ENCODE results near the gene KCNJ14. TPM values are rescaled to one million over a fixed set of nuclear protein-coding genes. Genes with fewer than 3 reads are reported as not detected.

Gene KCNJ14
- total RNA-seq, 1 experiment from 2014 or later: 1.4 TPM

GRCh38 chr19:48477067-48477685, 21.8 kb downstream of the KCNJ14 start:
- Histone ChIP-seq H2AFZ (ENCODE audit: low read length) (no peak overlapping the region), H3K27me3 (ENCODE audit: low read length) (no peaks in the 10 kb centered on the region), H3K9me3 (ENCODE audit: low read length) (no peaks in the 10 kb centered on the region), H3K27ac (ENCODE audit: low read length) (no peak overlapping the region), H3K9me2 (replicated peaks; ENCODE audit: low read length) (no peaks in the 10 kb centered on the region), H3K4me2 (ENCODE audit: low read length) (no peak overlapping the region), H4K20me1 (ENCODE audit: low read length) (no peaks in the 10 kb centered on the region; the same call in 1 of the 2 replicates), H3K9ac (ENCODE audit: low read length) (no peak overlapping the region), H3K79me2 (ENCODE audit: low read length) (no peaks in the 10 kb centered on the region), H3K36me3 (ENCODE audit: low read depth, low read length) (peaks cover 17% of the 10 kb centered on the region; the same call in 1 of the 2 replicates), H3F3A (ENCODE audit: low read length, unreplicated experiment) (no peaks in the 10 kb centered on the region), H3K4me1 (ENCODE audit: insufficient read depth, low read length) (no peaks in the 10 kb centered on the region), H3K4me3 (ENCODE audit: low read length) (no peak overlapping the region)
- intact Hi-C loops (cut with micrococcal nuclease): no loop called here
- ChIA-PET POLR2A (ENCODE audit: unreplicated experiment) (no interaction called here), CTCF (no interaction called here)
- TF ChIP-seq, protein P1, sequence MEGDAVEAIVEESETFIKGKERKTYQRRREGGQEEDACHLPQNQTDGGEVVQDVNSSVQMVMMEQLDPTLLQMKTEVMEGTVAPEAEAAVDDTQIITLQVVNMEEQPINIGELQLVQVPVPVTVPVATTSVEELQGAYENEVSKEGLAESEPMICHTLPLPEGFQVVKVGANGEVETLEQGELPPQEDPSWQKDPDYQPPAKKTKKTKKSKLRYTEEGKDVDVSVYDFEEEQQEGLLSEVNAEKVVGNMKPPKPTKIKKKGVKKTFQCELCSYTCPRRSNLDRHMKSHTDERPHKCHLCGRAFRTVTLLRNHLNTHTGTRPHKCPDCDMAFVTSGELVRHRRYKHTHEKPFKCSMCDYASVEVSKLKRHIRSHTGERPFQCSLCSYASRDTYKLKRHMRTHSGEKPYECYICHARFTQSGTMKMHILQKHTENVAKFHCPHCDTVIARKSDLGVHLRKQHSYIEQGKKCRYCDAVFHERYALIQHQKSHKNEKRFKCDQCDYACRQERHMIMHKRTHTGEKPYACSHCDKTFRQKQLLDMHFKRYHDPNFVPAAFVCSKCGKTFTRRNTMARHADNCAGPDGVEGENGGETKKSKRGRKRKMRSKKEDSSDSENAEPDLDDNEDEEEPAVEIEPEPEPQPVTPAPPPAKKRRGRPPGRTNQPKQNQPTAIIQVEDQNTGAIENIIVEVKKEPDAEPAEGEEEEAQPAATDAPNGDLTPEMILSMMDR (conservative IDR thresholded peaks at IDR 0.05; ENCODE audit: low read depth, low read length): no peak
- TF ChIP-seq EZH2 (IDR thresholded peaks at IDR 0.05; ENCODE audit: low read length, unreplicated experiment) (no peak), EZH2phosphoT487 (IDR thresholded peaks at IDR 0.05; ENCODE audit: borderline replicate concordance, low read length) (no peak)
- BruUV-seq (replicated peaks): no TSS peak
- no peak for ATAC-seq
- DNase-seq: no peak

- H3K4me2 ChIP-seq (ENCODE audit: low read length): no peak overlapping the region
- H3K9me3 ChIP-seq (ENCODE audit: low read length): no peaks in the 10 kb centered on the region
- no peak overlapping the region for H3K9ac ChIP-seq (ENCODE audit: low read length)
- ChIA-PET POLR2A (ENCODE audit: unreplicated experiment) (no interaction called here), CTCF (no interaction called here)
- no TSS peak for BruUV-seq (replicated peaks)
- no peaks in the 10 kb centered on the region for H3K4me1 ChIP-seq (ENCODE audit: insufficient read depth, low read length)
- ATAC-seq: no peak
- intact Hi-C loops (cut with micrococcal nuclease): no loop called here
- H3F3A ChIP-seq (ENCODE audit: low read length, unreplicated experiment): no peaks in the 10 kb centered on the region
- H3K27me3 ChIP-seq (ENCODE audit: low read length): no peaks in the 10 kb centered on the region
- H2AFZ ChIP-seq (ENCODE audit: low read length): no peak overlapping the region
- H3K36me3 ChIP-seq (ENCODE audit: low read depth, low read length): peaks cover 17% of the 10 kb centered on the region; the same call in 1 of the 2 replicates
- H3K4me3 ChIP-seq (ENCODE audit: low read length): no peak overlapping the region
- TF ChIP-seq, protein P1 (conservative IDR thresholded peaks at IDR 0.05; ENCODE audit: low read depth, low read length): no peak
- TF ChIP-seq EZH2phosphoT487 (IDR thresholded peaks at IDR 0.05; ENCODE audit: borderline replicate concordance, low read length) (no peak), EZH2 (IDR thresholded peaks at IDR 0.05; ENCODE audit: low read length, unreplicated experiment) (no peak)
- H4K20me1 ChIP-seq (ENCODE audit: low read length): no peaks in the 10 kb centered on the region
- H3K27ac ChIP-seq (ENCODE audit: low read length): no peak overlapping the region
- DNase-seq: no peak
- H3K79me2 ChIP-seq (ENCODE audit: low read length): no peaks in the 10 kb centered on the region
- no peaks in the 10 kb centered on the region for H3K9me2 ChIP-seq (replicated peaks; ENCODE audit: low read length)
Observed at GRCh38 chr19:48477698-48478338, 22.4 kb downstream of the KCNJ14 start.

All from PC-3 (cell line).